SU-DHL-6 (cell line): ENCODE data around the gene ITPR2.
A peak's percentile ranks its signal among the peaks of the same experiment; 100 is the strongest.

Experiments used
- H2AFZ ChIP-seq: fragments of 200-600 bp; sonication (generic); 2 replicates; pipeline ENCODE4 v1.6.1; 2014; ENCODE audit warnings: low read depth, mild to moderate bottlenecking, moderate library complexity, mixed read lengths, antibody characterized with exemption, low read length; ENCODE audit not compliant: severe bottlenecking
- H3F3A ChIP-seq: fragments of 200-600 bp; shearing (Covaris generic); 2 replicates; pipeline ENCODE4 v1.6.0; 2016; ENCODE audit warnings: antibody characterized with exemption, mild to moderate bottlenecking; ENCODE audit not compliant: insufficient read depth
- H3K27ac ChIP-seq: fragments of 200-600 bp; sonication (generic); 2 replicates; pipeline ENCODE4 v1.5.1; 2016; ENCODE audit warnings: low read depth, mild to moderate bottlenecking, low read length, moderate library complexity, mixed read lengths
- H3K27me3 ChIP-seq: fragments of 200-600 bp; sonication (generic), shearing (Covaris generic); 2 replicates; pipeline ENCODE4 v1.6.0; 2014; ENCODE audit warnings: mild to moderate bottlenecking, low read length
- H3K36me3 ChIP-seq: fragments of 200-600 bp; sonication (generic); 2 replicates; pipeline ENCODE4 v1.6.1; 2014; ENCODE audit warnings: mild to moderate bottlenecking, low read length, mixed read lengths
- H3K4me2 ChIP-seq: fragments of 300-600, 200-600 bp; shearing (Covaris generic), sonication (generic); 2 replicates; pipeline ENCODE4 v1.6.0; 2014; ENCODE audit warnings: low read length, low read depth, mild to moderate bottlenecking; ENCODE audit not compliant: poor library complexity, severe bottlenecking
- H3K4me3 ChIP-seq: fragments of 200-600 bp; sonication (generic); 2 replicates; pipeline ENCODE4 v1.5.1; 2014; ENCODE audit warnings: antibody characterized with exemption, low read length, mild to moderate bottlenecking, mixed read lengths; ENCODE audit not compliant: insufficient read depth, poor library complexity, severe bottlenecking
- H3K79me2 ChIP-seq: fragments of 200-600 bp; sonication (generic); 2 replicates; pipeline ENCODE4 v1.6.1; 2014; ENCODE audit warnings: mild to moderate bottlenecking, low read length, moderate library complexity; ENCODE audit not compliant: insufficient read depth
- H3K9ac ChIP-seq: fragments of 200-600 bp; sonication (generic); 2 replicates; pipeline ENCODE4 v1.7.0; 2014; ENCODE audit warnings: mild to moderate bottlenecking, low read length
- H3K9me2 ChIP-seq: fragments of 200-600 bp; sonication (generic); replicated peaks from 2 replicates; pipeline ENCODE4 v1.6.1; 2014; ENCODE audit warnings: low read length; ENCODE audit not compliant: insufficient read depth
- H3K9me3 ChIP-seq: fragments of 200-600 bp; sonication (generic); 2 replicates; pipeline ENCODE4 v1.6.1; 2014; ENCODE audit warnings: low read length, mixed read lengths; ENCODE audit not compliant: insufficient read depth
- H4K20me1 ChIP-seq: fragments of 200-600 bp; sonication (generic); 2 replicates; pipeline ENCODE4 v1.6.1; 2014; ENCODE audit warnings: low read depth, mild to moderate bottlenecking, antibody characterized with exemption, low read length, moderate library complexity, mixed read lengths
- EZH2phosphoT487 ChIP-seq: fragments of 200-600 bp; sonication (generic), shearing (Covaris generic); conservative IDR thresholded peaks from 2 replicates; pipeline ENCODE4 v1.6.1; 2018; ENCODE audit warnings: mild to moderate bottlenecking, antibody characterized with exemption, low read length, moderate library complexity, mixed read lengths
- TF ChIP-seq, protein P1 (sequence below): fragments of 200-600 bp; sonication (generic); IDR thresholded peaks from one replicate; pipeline ENCODE4 v1.5.1; 2017; ENCODE audit warnings: antibody characterized with exemption, mild to moderate bottlenecking, low read length, moderate library complexity; ENCODE audit not compliant: insufficient read depth, poor library complexity, severe bottlenecking

The ITPR2 gene

DNA sequence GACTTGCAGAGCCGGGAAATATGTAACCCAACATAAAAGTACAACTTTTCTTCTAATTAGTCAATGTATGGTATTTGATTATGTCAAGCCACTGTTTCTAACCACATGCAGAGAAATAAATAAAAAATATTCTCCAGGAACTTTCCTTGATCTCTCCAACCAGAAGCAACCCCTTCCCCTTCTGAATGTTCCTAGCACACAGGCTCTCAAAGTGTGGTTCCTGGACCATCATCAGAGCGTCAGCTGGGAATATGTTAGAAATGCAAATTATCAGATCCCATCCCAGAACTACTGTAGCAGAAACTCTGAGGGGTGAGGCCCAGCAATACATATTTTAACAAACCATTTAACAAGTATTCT lies 21.0 kb upstream of the ITPR2 start:
- peak overlapping the region; percentile 57 for H2AFZ ChIP-seq
- H3K4me2 ChIP-seq = no peak overlapping the region
- no peaks in the 10 kb centered on the region for H3K9me2 ChIP-seq

DNA sequence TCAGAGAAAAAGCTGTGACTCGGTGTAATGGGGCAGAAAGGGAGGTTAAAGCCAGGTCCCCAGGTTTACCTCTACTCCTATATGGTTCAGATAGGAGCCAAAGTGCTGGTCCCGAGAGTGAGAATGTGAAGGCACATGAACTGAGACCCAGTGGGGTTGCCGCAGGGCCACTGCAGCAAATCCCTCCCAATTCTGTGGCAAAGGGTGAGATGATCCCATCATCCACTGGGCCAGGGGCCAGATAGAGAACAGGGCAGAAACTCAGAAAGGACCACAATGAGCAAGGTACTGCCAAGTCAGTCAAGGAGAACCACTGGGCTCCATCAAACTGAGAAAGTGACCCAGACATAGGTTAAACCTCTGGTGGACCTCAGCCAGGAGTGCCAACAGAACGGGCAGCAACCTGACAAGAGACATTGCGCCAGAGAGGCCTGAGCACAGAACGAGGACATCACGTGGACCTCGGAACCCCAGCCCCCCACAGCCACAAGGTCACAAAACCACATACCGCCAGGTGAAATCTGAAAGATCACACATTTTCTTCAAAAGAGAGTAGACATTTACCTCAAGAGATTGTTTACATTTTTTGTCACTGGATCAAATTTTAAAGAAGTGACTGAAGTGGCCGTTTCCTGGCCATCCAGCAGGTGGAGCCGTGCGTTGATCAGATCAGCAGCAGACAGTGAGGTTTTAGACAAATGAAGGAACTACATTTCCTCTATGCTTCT lies 20.5 kb upstream of the ITPR2 start:
- Histone ChIP-seq H3K36me3 (no peaks in the 10 kb centered on the region), H3K4me2 (no peak overlapping the region), H3K9me3 (no peaks in the 10 kb centered on the region), H3K4me3 (no peak overlapping the region), H3K9me2 (no peaks in the 10 kb centered on the region), H3K27me3 (no peaks in the 10 kb centered on the region), H3K79me2 (no peaks in the 10 kb centered on the region), H3F3A (no peaks in the 10 kb centered on the region), H3K9ac (no peak overlapping the region), H3K27ac (no peak overlapping the region), H2AFZ (peak overlapping the region; percentile 57), H4K20me1 (no peaks in the 10 kb centered on the region)
- TF ChIP-seq EZH2phosphoT487 = no peak
- TF ChIP-seq, protein P1, sequence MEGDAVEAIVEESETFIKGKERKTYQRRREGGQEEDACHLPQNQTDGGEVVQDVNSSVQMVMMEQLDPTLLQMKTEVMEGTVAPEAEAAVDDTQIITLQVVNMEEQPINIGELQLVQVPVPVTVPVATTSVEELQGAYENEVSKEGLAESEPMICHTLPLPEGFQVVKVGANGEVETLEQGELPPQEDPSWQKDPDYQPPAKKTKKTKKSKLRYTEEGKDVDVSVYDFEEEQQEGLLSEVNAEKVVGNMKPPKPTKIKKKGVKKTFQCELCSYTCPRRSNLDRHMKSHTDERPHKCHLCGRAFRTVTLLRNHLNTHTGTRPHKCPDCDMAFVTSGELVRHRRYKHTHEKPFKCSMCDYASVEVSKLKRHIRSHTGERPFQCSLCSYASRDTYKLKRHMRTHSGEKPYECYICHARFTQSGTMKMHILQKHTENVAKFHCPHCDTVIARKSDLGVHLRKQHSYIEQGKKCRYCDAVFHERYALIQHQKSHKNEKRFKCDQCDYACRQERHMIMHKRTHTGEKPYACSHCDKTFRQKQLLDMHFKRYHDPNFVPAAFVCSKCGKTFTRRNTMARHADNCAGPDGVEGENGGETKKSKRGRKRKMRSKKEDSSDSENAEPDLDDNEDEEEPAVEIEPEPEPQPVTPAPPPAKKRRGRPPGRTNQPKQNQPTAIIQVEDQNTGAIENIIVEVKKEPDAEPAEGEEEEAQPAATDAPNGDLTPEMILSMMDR = peak; percentile 91

More for the DNA sequence above, 21.0 kb upstream of the ITPR2 start:
- Histone ChIP-seq H3F3A (no peaks in the 10 kb centered on the region), H3K27me3 (no peaks in the 10 kb centered on the region), H3K9ac (no peak overlapping the region), H4K20me1 (no peaks in the 10 kb centered on the region), H3K36me3 (no peaks in the 10 kb centered on the region), H3K9me3 (no peaks in the 10 kb centered on the region), H3K79me2 (no peaks in the 10 kb centered on the region), H3K27ac (no peak overlapping the region), H3K4me3 (no peak overlapping the region)
- TF ChIP-seq EZH2phosphoT487 = no peak
- TF ChIP-seq, protein P1 = no peak

DNA sequence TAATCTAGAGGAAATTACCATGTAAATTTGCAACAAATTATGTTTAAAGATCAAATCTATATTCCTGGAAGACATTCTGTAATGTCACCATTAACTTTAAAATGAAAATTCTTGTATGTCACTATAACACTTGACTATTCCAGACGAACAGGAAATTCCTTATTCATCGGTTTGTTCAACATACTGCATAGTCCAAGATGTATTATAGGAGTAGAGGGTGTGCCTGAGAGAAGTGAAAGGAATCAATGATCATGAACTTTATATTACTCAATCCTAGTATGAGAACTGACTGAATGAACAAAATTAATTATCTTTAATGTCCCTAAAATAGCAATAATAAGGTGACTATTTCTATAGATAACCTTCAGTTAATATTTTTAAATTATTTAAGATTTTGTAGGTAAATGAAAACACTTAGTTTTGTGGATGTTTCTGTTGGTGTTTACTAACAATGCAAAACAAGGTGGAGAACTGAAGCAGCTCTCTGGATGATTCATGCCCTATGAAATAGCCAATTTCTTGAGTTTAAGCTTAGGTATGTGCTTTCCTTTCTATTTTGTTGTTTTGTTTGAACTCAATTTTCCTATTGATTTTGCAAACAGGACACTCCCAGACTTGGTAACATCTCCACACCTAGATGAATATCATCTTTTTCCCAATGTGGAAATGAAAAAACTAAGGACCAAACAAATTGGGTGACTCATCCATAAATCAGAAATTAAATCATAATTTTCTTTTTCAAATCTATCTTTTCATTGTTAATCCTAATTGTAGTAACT lies 18.2 kb upstream of the ITPR2 start:
- H3K4me3 ChIP-seq = no peak overlapping the region
- H3K9me3 ChIP-seq = no peaks in the 10 kb centered on the region
- no peaks in the 10 kb centered on the region for H3K79me2 ChIP-seq
- H3K4me2 ChIP-seq = no peak overlapping the region
- H3K27me3 ChIP-seq = no peaks in the 10 kb centered on the region
- no peaks in the 10 kb centered on the region for H3F3A ChIP-seq
- H3K36me3 ChIP-seq = no peaks in the 10 kb centered on the region
- no peak overlapping the region for H2AFZ ChIP-seq
- no peaks in the 10 kb centered on the region for H3K9me2 ChIP-seq
- TF ChIP-seq EZH2phosphoT487 = no peak
- H4K20me1 ChIP-seq = no peaks in the 10 kb centered on the region
- H3K27ac ChIP-seq = no peak overlapping the region
- no peak overlapping the region for H3K9ac ChIP-seq
